Melanocyte of skin (primary cell): ENCODE measurements around the gene KDM4C. TPM values are rescaled to one million over a fixed set of nuclear protein-coding genes. Genes with fewer than 3 reads are reported as not detected.

Source experiments
- small RNA-seq, 2 donors: library from RNA; depleted of rRNA; stranded (forward); fragments of <200 nt; gene quantifications; one replicate each; pipeline ENCODE3, GENCODE V24; 2012
- total RNA-seq, 2 donors: library from RNA; depleted of rRNA; stranded (reverse); fragments of >200 nt; gene quantifications; 2 replicates each; pipeline ENCODE4 v1.2.3, GENCODE V29; 2012

KDM4C gene
- 10 to 100 TPM; 20.0 to 24.1 TPM for total RNA-seq

GRCh38 chr9:6757456-6758247, at the start of gene KDM4C:
TSS of gene KDM4C (plus strand) at chr9:6757973. CDS start at chr9:6792989, 35,016 bp downstream.

Small RNA genes within 50 kb of the gene (small RNA-seq; reads per million reads assigned to genes)
- gene SNRPEP2: 0 to 0.47 reads per million in 2 donors

Other genes starting within 250 kb of the KDM4C start
- 10 to 100 TPM; 27.5 to 46.0 TPM for gene GLDC, start 112.2 kb upstream of the KDM4C start, total RNA-seq